HepG2 (cell line): ENCODE measurements around the gene ZBTB7B. TPM values are rescaled to one million over a fixed set of nuclear protein-coding genes. Genes with fewer than 3 reads are reported as not detected.

Source experiments
- FOXK1 ChIP-seq: sonication (generic); formaldehyde crosslinking; IDR thresholded peaks from 2 replicates; pipeline ENCODE4 v1.4.0; 2020; ENCODE audit warnings: low read depth, missing genetic modification reagents, borderline replicate concordance
- HMG20B ChIP-seq: conservative IDR thresholded peaks from 2 replicates; pipeline ENCODE4 v1.6.1; 2016; ENCODE audit warnings: missing genetic modification reagents, missing compliant biosample characterization
- MEIS1 ChIP-seq: sonication (generic); formaldehyde crosslinking; IDR thresholded peaks from 2 replicates; pipeline ENCODE4 v1.9.0; 2021; ENCODE audit warnings: mild to moderate bottlenecking, missing genetic modification reagents, moderate library complexity, borderline replicate concordance
- NR3C1 ChIP-seq: sonication (generic); formaldehyde crosslinking; IDR thresholded peaks from 2 replicates; pipeline ENCODE4 v1.4.0; 2020; ENCODE audit warnings: missing genetic modification reagents
- POLR2G ChIP-seq: fragments of 200-400 bp; formaldehyde crosslinking; IDR thresholded peaks from 2 replicates; pipeline ENCODE4 v1.6.1; 2018; ENCODE audit warnings: mild to moderate bottlenecking, low read depth, low read length, moderate library complexity
- PTBP1 ChIP-seq: fragments of 200-400 bp; formaldehyde crosslinking; IDR thresholded peaks from 2 replicates; pipeline ENCODE4 v1.6.1; 2018; ENCODE audit warnings: low read length, low read depth; ENCODE audit not compliant: poor library complexity, severe bottlenecking
- SP5 ChIP-seq: IDR thresholded peaks from 2 replicates; pipeline ENCODE4 v1.6.1; 2016; ENCODE audit warnings: low read depth, borderline replicate concordance
- TCF7L2 ChIP-seq: IDR thresholded peaks from 2 replicates; pipeline ENCODE4 v1.6.1; 2011; ENCODE audit warnings: mild to moderate bottlenecking, low read depth, low read length, moderate library complexity
- ZNF34 ChIP-seq: sonication (generic); formaldehyde crosslinking; IDR thresholded peaks from 2 replicates; pipeline ENCODE4 v1.4.0; 2020; ENCODE audit warnings: mild to moderate bottlenecking, missing genetic modification reagents, borderline replicate concordance
- ZNF557 ChIP-seq: sonication (generic); formaldehyde crosslinking; IDR thresholded peaks from 2 replicates; pipeline ENCODE4 v1.4.0; 2020; ENCODE audit warnings: missing genetic modification reagents
- polyA plus RNA-seq, 8 experiments: library from polyadenylated mRNA; depleted of rRNA in 3 of 8; stranded (reverse) in 7 of 8; unstranded in 1 of 8; fragments of >200 nt; fragmentation: Illumina TruSeq in 4 of 8; extraction: Trizol in 4 of 8; gene quantifications; 2 replicates each; pipeline versions ENCODE4 v1.2.1 to v1.2.3, GENCODE V29; 2011 to 2016; ENCODE audit warnings: low read depth in 4 of 8, missing spikeins in 1 of 8, mixed read lengths in 1 of 8; ENCODE audit not compliant: insufficient read depth in 1 of 8
- total RNA-seq, 5 experiments: library from RNA; depleted of rRNA; stranded (reverse); fragments of >200 nt; fragmentation: Illumina TruSeq; extraction: Trizol; gene quantifications; 2 replicates each; pipeline ENCODE4 v1.2.3, GENCODE V29; 2016; ENCODE audit warnings: low read depth in 1 of 5
- TF ChIP-seq, protein P1 (sequence below): sonication (generic); formaldehyde crosslinking; IDR thresholded peaks from 2 replicates; pipeline ENCODE4 v1.4.0; 2020; ENCODE audit warnings: missing genetic modification reagents, borderline replicate concordance
- TF ChIP-seq, protein P2 (sequence below): sonication (generic); formaldehyde crosslinking; IDR thresholded peaks from 2 replicates; pipeline ENCODE4 v1.4.0; 2020; ENCODE audit warnings: mild to moderate bottlenecking, low read depth, missing genetic modification reagents
- TF ChIP-seq, protein P3 (sequence below): sonication (generic); formaldehyde crosslinking; IDR thresholded peaks from 2 replicates; pipeline ENCODE4 v1.4.0; 2020; ENCODE audit warnings: missing genetic modification reagents
- TF ChIP-seq, protein P4 (sequence below): sonication (generic); formaldehyde crosslinking; IDR thresholded peaks from 2 replicates; pipeline ENCODE4 v1.5.0; 2020; ENCODE audit warnings: missing genetic modification reagents
- TF ChIP-seq, protein P5 (sequence below): sonication (generic); formaldehyde crosslinking; IDR thresholded peaks from 2 replicates; pipeline ENCODE4 v1.5.1; 2020; ENCODE audit warnings: mild to moderate bottlenecking, missing genetic modification reagents, moderate library complexity

The ZBTB7B gene
- total and polyA plus RNA-seq, 2 of the 13 experiments (the other 11 are each of a cell fraction or from before 2014, with no cell fraction given), result 15.5 to 17.5 TPM

DNA sequence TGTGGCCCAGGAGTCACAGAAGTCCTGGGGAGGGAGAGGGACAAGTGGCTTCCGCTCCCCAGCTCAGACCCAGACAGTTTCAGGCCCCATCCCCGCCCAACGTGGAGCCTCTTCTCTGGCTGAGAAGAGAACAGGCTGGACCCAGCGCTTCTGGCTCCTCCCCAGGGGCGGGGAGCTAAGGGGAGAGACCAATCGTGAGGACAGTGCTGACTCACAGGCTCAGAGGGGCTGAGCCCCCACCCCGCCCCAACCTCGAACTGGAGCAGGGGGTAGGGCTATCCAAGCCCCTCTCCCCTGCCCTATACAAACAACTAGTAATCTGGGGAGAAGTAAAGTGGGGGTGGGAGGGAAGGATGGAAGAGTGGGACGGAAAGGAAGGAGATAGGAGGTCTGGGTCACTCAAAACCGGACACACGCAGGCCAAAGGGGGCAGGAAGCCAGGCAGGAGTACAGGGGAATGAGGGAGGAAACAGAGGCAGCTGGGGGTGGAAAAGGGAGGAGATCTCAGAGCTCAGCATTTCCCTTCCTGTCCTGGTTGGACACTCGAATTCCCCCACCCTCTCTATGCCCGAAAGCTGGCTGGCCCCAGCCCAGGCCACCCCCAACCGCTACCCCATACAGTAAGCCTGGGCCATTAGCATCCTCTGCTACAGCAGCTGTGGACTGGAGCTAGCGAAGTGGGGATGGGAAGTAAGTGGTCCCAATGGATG is 31.8 kb upstream of the ZBTB7B start, which contains the start of gene SHC1 (continued):
- TF ChIP-seq, protein P1, sequence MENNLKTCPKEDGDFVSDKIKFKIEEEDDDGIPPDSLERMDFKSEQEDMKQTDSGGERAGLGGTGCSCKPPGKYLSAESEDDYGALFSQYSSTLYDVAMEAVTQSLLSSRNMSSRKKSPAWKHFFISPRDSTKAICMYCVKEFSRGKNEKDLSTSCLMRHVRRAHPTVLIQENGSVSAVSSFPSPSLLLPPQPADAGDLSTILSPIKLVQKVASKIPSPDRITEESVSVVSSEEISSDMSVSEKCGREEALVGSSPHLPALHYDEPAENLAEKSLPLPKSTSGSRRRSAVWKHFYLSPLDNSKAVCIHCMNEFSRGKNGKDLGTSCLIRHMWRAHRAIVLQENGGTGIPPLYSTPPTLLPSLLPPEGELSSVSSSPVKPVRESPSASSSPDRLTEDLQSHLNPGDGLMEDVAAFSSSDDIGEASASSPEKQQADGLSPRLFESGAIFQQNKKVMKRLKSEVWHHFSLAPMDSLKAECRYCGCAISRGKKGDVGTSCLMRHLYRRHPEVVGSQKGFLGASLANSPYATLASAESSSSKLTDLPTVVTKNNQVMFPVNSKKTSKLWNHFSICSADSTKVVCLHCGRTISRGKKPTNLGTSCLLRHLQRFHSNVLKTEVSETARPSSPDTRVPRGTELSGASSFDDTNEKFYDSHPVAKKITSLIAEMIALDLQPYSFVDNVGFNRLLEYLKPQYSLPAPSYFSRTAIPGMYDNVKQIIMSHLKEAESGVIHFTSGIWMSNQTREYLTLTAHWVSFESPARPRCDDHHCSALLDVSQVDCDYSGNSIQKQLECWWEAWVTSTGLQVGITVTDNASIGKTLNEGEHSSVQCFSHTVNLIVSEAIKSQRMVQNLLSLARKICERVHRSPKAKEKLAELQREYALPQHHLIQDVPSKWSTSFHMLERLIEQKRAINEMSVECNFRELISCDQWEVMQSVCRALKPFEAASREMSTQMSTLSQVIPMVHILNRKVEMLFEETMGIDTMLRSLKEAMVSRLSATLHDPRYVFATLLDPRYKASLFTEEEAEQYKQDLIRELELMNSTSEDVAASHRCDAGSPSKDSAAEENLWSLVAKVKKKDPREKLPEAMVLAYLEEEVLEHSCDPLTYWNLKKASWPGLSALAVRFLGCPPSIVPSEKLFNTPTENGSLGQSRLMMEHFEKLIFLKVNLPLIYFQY (CRISPR knock-in tag), result 0 out of 2 replicates have a peak, but pooled peaks have one; percentile 28
- no peak for TF ChIP-seq ZNF34 (CRISPR knock-in tag)
- peak; percentile 95 for TF ChIP-seq POLR2G
- TF ChIP-seq, protein P2, sequence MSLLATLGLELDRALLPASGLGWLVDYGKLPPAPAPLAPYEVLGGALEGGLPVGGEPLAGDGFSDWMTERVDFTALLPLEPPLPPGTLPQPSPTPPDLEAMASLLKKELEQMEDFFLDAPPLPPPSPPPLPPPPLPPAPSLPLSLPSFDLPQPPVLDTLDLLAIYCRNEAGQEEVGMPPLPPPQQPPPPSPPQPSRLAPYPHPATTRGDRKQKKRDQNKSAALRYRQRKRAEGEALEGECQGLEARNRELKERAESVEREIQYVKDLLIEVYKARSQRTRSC (CRISPR knock-in tag), result no peak
- TF ChIP-seq ZNF557 (CRISPR knock-in tag), result 0 out of 2 replicates have a peak, but pooled peaks have one; percentile 45
- TF ChIP-seq, protein P3, sequence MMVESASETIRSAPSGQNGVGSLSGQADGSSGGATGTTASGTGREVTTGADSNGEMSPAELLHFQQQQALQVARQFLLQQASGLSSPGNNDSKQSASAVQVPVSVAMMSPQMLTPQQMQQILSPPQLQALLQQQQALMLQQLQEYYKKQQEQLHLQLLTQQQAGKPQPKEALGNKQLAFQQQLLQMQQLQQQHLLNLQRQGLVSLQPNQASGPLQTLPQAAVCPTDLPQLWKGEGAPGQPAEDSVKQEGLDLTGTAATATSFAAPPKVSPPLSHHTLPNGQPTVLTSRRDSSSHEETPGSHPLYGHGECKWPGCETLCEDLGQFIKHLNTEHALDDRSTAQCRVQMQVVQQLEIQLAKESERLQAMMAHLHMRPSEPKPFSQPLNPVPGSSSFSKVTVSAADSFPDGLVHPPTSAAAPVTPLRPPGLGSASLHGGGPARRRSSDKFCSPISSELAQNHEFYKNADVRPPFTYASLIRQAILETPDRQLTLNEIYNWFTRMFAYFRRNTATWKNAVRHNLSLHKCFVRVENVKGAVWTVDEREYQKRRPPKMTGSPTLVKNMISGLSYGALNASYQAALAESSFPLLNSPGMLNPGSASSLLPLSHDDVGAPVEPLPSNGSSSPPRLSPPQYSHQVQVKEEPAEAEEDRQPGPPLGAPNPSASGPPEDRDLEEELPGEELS, result 0 out of 2 replicates have a peak, but pooled peaks have one; percentile 8
- TF ChIP-seq, protein P4, sequence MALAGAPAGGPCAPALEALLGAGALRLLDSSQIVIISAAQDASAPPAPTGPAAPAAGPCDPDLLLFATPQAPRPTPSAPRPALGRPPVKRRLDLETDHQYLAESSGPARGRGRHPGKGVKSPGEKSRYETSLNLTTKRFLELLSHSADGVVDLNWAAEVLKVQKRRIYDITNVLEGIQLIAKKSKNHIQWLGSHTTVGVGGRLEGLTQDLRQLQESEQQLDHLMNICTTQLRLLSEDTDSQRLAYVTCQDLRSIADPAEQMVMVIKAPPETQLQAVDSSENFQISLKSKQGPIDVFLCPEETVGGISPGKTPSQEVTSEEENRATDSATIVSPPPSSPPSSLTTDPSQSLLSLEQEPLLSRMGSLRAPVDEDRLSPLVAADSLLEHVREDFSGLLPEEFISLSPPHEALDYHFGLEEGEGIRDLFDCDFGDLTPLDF (CRISPR knock-in tag), result no peak
- 0 out of 2 replicates have a peak, but pooled peaks have one; percentile 6 for TF ChIP-seq FOXK1 (CRISPR knock-in tag)
- TF ChIP-seq HMG20B (CRISPR knock-in tag), result no peak
- no peak for TF ChIP-seq NR3C1 (CRISPR knock-in tag)
- TF ChIP-seq MEIS1, result no peak
- no peak for TF ChIP-seq PTBP1
- TF ChIP-seq, protein P5, sequence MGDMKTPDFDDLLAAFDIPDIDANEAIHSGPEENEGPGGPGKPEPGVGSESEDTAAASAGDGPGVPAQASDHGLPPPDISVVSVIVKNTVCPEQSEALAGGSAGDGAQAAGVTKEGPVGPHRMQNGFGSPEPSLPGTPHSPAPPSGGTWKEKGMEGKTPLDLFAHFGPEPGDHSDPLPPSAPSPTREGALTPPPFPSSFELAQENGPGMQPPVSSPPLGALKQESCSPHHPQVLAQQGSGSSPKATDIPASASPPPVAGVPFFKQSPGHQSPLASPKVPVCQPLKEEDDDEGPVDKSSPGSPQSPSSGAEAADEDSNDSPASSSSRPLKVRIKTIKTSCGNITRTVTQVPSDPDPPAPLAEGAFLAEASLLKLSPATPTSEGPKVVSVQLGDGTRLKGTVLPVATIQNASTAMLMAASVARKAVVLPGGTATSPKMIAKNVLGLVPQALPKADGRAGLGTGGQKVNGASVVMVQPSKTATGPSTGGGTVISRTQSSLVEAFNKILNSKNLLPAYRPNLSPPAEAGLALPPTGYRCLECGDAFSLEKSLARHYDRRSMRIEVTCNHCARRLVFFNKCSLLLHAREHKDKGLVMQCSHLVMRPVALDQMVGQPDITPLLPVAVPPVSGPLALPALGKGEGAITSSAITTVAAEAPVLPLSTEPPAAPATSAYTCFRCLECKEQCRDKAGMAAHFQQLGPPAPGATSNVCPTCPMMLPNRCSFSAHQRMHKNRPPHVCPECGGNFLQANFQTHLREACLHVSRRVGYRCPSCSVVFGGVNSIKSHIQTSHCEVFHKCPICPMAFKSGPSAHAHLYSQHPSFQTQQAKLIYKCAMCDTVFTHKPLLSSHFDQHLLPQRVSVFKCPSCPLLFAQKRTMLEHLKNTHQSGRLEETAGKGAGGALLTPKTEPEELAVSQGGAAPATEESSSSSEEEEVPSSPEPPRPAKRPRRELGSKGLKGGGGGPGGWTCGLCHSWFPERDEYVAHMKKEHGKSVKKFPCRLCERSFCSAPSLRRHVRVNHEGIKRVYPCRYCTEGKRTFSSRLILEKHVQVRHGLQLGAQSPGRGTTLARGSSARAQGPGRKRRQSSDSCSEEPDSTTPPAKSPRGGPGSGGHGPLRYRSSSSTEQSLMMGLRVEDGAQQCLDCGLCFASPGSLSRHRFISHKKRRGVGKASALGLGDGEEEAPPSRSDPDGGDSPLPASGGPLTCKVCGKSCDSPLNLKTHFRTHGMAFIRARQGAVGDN (CRISPR knock-in tag), result peak; percentile 77
- TF ChIP-seq TCF7L2, result no peak
- peak; percentile 67; the same call in 1 of the 2 replicates for TF ChIP-seq SP5 (CRISPR knock-in tag)
